CD4-positive, alpha-beta T cell (primary cell): ENCODE data around the gene CSAD. TPM values are rescaled to one million over a fixed set of nuclear protein-coding genes. Genes with fewer than 3 reads are reported as not detected.

Source experiments
- ATAC-seq: fragments of 200-7000 bp; cut with Tn5 transposase; one replicate; pipeline ENCODE4 v1.10.0; 2022; ENCODE audit warnings: mild to moderate bottlenecking; ENCODE audit not compliant: poor library complexity
- CTCF ChIA-PET: fragments of 350-600 bp; sonication (Branson Sonifier 250); formaldehyde crosslinking; loops from one replicate; lab custom pipeline; 2021; ENCODE audit warnings: antibody characterized with exemption, inconsistent platforms; lab: Charles Lee
- POLR2A ChIA-PET: fragments of 350-600 bp; sonication (Branson Sonifier 250); formaldehyde crosslinking; loops from one replicate; lab custom pipeline; 2021; ENCODE audit warnings: antibody characterized with exemption, inconsistent platforms; lab: Charles Lee
- DNase-seq, 14 experiments: peaks; one replicate each; pipeline ENCODE4 v3.0.0-alpha.2; 2013 to 2020; ENCODE audit warnings: mixed read lengths in 2 of 14
- H3K27ac ChIP-seq, 2 donors: one replicate each; pipeline versions ENCODE4 v1.5.1 to v1.7.0; 2013; ENCODE audit warnings: low read length in 2 of 2, low read depth in 1 of 2, mild to moderate bottlenecking in 1 of 2
- H3K27me3 ChIP-seq, 2 experiments: 1 replicate in 1 of 2; 2 replicates in 1 of 2; pipeline versions ENCODE4 v1.6.1 to v1.7.0; 2013; ENCODE audit warnings: low read length in 2 of 2, control low read depth in 1 of 2, mild to moderate bottlenecking in 1 of 2, moderate library complexity in 1 of 2; ENCODE audit not compliant: insufficient read depth in 2 of 2, control insufficient read depth in 1 of 2
- H3K36me3 ChIP-seq: one replicate; pipeline ENCODE4 v1.6.1; 2013; ENCODE audit warnings: low read length, control low read depth; ENCODE audit not compliant: insufficient read depth
- H3K4me1 ChIP-seq: one replicate; pipeline ENCODE4 v1.6.1; 2013; ENCODE audit warnings: low read length, control low read depth; ENCODE audit not compliant: insufficient read depth
- H3K4me3 ChIP-seq: one replicate; pipeline ENCODE4 v1.5.1; 2013; ENCODE audit warnings: mild to moderate bottlenecking, low read length, moderate library complexity
- H3K9me3 ChIP-seq, 2 experiments: 1 replicate in 1 of 2; 2 replicates in 1 of 2; pipeline versions ENCODE4 v1.6.1 to v1.7.0; 2013; ENCODE audit warnings: low read length in 2 of 2, mild to moderate bottlenecking in 2 of 2, control low read depth in 1 of 2, moderate library complexity in 1 of 2; ENCODE audit not compliant: control insufficient read depth in 1 of 2, insufficient read depth in 1 of 2
- H3K27ac Mint-ChIP-seq: one replicate; pipeline ENCODE4 v1.8.0; 2020; ENCODE audit warnings: mixed read lengths
- H3K27me3 Mint-ChIP-seq: one replicate; pipeline ENCODE4 v1.8.0; 2021; ENCODE audit warnings: mixed read lengths
- H3K36me3 Mint-ChIP-seq: one replicate; pipeline ENCODE4 v1.8.0; 2021; ENCODE audit warnings: low read depth, mixed read lengths
- H3K4me1 Mint-ChIP-seq: one replicate; pipeline ENCODE4 v1.8.0; 2021; ENCODE audit warnings: low read depth, mixed read lengths
- H3K4me3 Mint-ChIP-seq: one replicate; pipeline ENCODE4 v1.8.0; 2020; ENCODE audit warnings: mild to moderate bottlenecking, mixed read lengths
- H3K9me3 Mint-ChIP-seq: one replicate; pipeline ENCODE4 v1.8.0; 2020; ENCODE audit warnings: mixed read lengths
- CTCF ChIP-seq: fragments of 200-600 bp; IDR thresholded peaks from one replicate; pipeline ENCODE4 v1.8.0; 2022; ENCODE audit warnings: antibody characterized with exemption, mild to moderate bottlenecking
- intact Hi-C, 2 experiments: fragments of 100-400 bp; cut with DNase I in 1 of 2; cut with micrococcal nuclease in 1 of 2; formaldehyde crosslinking; loops; one replicate each; pipeline versions ENCODE4 v1.15.1 to v1.9.0; 2023 to 2025; cut with DNase I, micrococcal nuclease
- total RNA-seq, 174 experiments: library from RNA in 2 of 174; stranded (reverse) in 2 of 174; gene quantifications; one replicate each; pipeline ENCODE4 v1.2.3 and lab custom pipeline; 2021 to 2026

The CSAD gene
- total RNA-seq, 2 experiments from 2014 or later = 56.7 to 57.3 TPM

- POLR2A ChIA-PET = no interaction called here
- H3K27me3 ChIP-seq = no peaks in the 10 kb centered on the region
- Mint-ChIP-seq H3K27ac (peak overlapping the region; percentile 55), H3K4me1 (peaks cover 80% of the 10 kb centered on the region), H3K4me3 (peak overlapping the region; percentile 21), H3K9me3 (no peaks in the 10 kb centered on the region), H3K27me3 (no peaks in the 10 kb centered on the region), H3K36me3 (no peaks in the 10 kb centered on the region)
- DNase-seq (no peak), ATAC-seq (no peak)
- no peak for TF ChIP-seq CTCF
- CTCF ChIA-PET = no interaction called here
- intact Hi-C loops = no loop called here
- H3K27ac ChIP-seq = no peak overlapping the region
- H3K9me3 ChIP-seq = no peaks in the 10 kb centered on the region
- H3K36me3 ChIP-seq = peaks cover 11% of the 10 kb centered on the region
- H3K4me1 ChIP-seq = peaks cover 91% of the 10 kb centered on the region
- H3K4me3 ChIP-seq = no peak overlapping the region
Observed at GRCh38 chr12:53226815-53227214, 46.1 kb upstream of the CSAD start.

GRCh38 chr12:53225635-53226424 lies 45.1 kb upstream of the CSAD start:
- Mint-ChIP-seq H3K9me3 (no peaks in the 10 kb centered on the region), H3K27me3 (no peaks in the 10 kb centered on the region), H3K4me1 (peaks cover 80% of the 10 kb centered on the region), H3K4me3 (peak overlapping the region; percentile 77), H3K36me3 (no peaks in the 10 kb centered on the region), H3K27ac (peak overlapping the region; percentile 82)
- CTCF ChIA-PET = interaction anchor here (1.3 kb wide), 2 partner anchors 12 to 28 kb away, joined by 3 to 4 read pairs; no protein-coding TSS in a partner anchor
- POLR2A ChIA-PET = no interaction called here
- Histone ChIP-seq H3K36me3 (peaks cover 11% of the 10 kb centered on the region), H3K4me1 (peaks cover 86% of the 10 kb centered on the region), H3K9me3 (no peaks in the 10 kb centered on the region), H3K27ac (no peak overlapping the region), H3K27me3 (no peaks in the 10 kb centered on the region), H3K4me3 (no peak overlapping the region)
- intact Hi-C loops = no loop called here
- ATAC-seq (no peak), DNase-seq (no peak)
- no peak for TF ChIP-seq CTCF

- ChIA-PET POLR2A (no interaction called here), CTCF (interaction anchor here (1.3 kb wide), 2 partner anchors 12 to 29 kb away, joined by 3 to 4 read pairs; no protein-coding TSS in a partner anchor)
- Mint-ChIP-seq H3K27me3 (no peaks in the 10 kb centered on the region), H3K4me3 (peak overlapping the region; percentile 77), H3K36me3 (peaks cover 6% of the 10 kb centered on the region), H3K9me3 (no peaks in the 10 kb centered on the region), H3K4me1 (peaks cover 84% of the 10 kb centered on the region), H3K27ac (peak overlapping the region; percentile 82)
- H3K27me3 ChIP-seq = no peaks in the 10 kb centered on the region
- ATAC-seq (no peak), DNase-seq (no peak)
- H3K4me3 ChIP-seq = no peak overlapping the region
- intact Hi-C loops = loop anchor here in 1 of 2 experiments (5.0 kb wide), 2 partner anchors 42 to 43 kb away; partner anchors contain the start of genes CSAD, ESPL1 and ZNF740
- peaks cover 83% of the 10 kb centered on the region for H3K4me1 ChIP-seq
- peaks cover 11% of the 10 kb centered on the region for H3K36me3 ChIP-seq
- H3K9me3 ChIP-seq = no peaks in the 10 kb centered on the region
- peak overlapping the region in 1 of 2 donors; percentile 14 for H3K27ac ChIP-seq
- no peak for TF ChIP-seq CTCF
Observed at GRCh38 chr12:53224897-53225634, 44.3 kb upstream of the CSAD start.
